Endothelial cell (in vitro differentiated cells): ENCODE data around the gene DNAJC13. TPM values are rescaled to one million over a fixed set of nuclear protein-coding genes. Genes with fewer than 3 reads are reported as not detected.
"Not testable (repeated sequence)": the region's sequence is repeated elsewhere in the genome, so short reads cannot be mapped to it uniquely, and the experiment has no call there.

Source experiments
- DNase-seq: peaks from one replicate; pipeline ENCODE4 v3.0.0; 2021; ENCODE audit warnings: low spot score
- H3K27ac Mint-ChIP-seq: one replicate; pipeline ENCODE4 v1.8.0; 2021; ENCODE audit warnings: mixed read lengths, inconsistent platforms; ENCODE audit not compliant: unreplicated experiment
- H3K27me3 Mint-ChIP-seq: one replicate; pipeline ENCODE4 v1.8.0; 2021; ENCODE audit warnings: mild to moderate bottlenecking, moderate library complexity, mixed read lengths, inconsistent platforms; ENCODE audit not compliant: unreplicated experiment
- H3K36me3 Mint-ChIP-seq: one replicate; pipeline ENCODE4 v1.8.0; 2021; ENCODE audit warnings: mild to moderate bottlenecking, low read depth, mixed read lengths, inconsistent platforms; ENCODE audit not compliant: unreplicated experiment
- H3K4me1 Mint-ChIP-seq: one replicate; pipeline ENCODE4 v1.8.0; 2021; ENCODE audit warnings: mild to moderate bottlenecking, mixed read lengths, inconsistent platforms; ENCODE audit not compliant: unreplicated experiment
- H3K4me3 Mint-ChIP-seq: one replicate; pipeline ENCODE4 v1.8.0; 2021; ENCODE audit warnings: mild to moderate bottlenecking, mixed read lengths, inconsistent platforms; ENCODE audit not compliant: unreplicated experiment
- H3K9me3 Mint-ChIP-seq: one replicate; pipeline ENCODE4 v1.8.0; 2021; ENCODE audit warnings: mixed read lengths, inconsistent platforms; ENCODE audit not compliant: unreplicated experiment
- total RNA-seq: library from RNA; stranded (reverse); fragmentation: NEBNext Ultra II Directional; extraction: Animal tissue kit (Norgen Biotek cat#: 25700); gene quantifications from one replicate; pipeline ENCODE4 v1.2.1, GENCODE V29; 2021; ENCODE audit not compliant: unreplicated experiment
- TF ChIP-seq, protein P1 (sequence below): fragments of 200-600 bp; sonication (generic); IDR thresholded peaks from one replicate; pipeline ENCODE4 v1.5.0; 2021; ENCODE audit warnings: antibody characterized with exemption; ENCODE audit not compliant: unreplicated experiment

The DNAJC13 gene
- total RNA-seq, 1 donor from 2014 or later, result 50.4 TPM

DNA sequence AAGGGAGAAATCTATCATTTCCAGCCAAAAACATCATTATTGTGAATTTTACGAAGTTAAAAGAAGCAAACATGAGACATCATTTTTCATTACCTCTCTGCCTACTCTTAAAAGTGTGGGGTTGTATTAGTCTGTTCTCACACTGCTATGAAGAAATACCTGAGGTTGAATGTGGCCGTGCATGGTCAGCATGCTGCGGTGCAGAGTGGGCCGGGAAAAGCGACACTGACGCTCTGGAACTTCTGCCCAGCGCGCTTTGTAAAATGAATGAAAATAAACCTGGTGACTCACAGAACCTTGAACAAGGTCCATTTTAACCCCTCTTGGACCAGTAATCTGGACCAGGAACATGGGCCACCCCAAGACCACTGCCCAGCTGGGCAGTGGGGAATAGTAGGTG lies 31.0 kb upstream of the DNAJC13 start:
- Mint-ChIP-seq H3K9me3 (no peaks in the 10 kb centered on the region), H3K4me3 (no peak overlapping the region), H3K27me3 (peaks cover 2% of the 10 kb centered on the region), H3K27ac (no peak overlapping the region), H3K36me3 (no peaks in the 10 kb centered on the region), H3K4me1 (no peaks in the 10 kb centered on the region)
- TF ChIP-seq, protein P1, sequence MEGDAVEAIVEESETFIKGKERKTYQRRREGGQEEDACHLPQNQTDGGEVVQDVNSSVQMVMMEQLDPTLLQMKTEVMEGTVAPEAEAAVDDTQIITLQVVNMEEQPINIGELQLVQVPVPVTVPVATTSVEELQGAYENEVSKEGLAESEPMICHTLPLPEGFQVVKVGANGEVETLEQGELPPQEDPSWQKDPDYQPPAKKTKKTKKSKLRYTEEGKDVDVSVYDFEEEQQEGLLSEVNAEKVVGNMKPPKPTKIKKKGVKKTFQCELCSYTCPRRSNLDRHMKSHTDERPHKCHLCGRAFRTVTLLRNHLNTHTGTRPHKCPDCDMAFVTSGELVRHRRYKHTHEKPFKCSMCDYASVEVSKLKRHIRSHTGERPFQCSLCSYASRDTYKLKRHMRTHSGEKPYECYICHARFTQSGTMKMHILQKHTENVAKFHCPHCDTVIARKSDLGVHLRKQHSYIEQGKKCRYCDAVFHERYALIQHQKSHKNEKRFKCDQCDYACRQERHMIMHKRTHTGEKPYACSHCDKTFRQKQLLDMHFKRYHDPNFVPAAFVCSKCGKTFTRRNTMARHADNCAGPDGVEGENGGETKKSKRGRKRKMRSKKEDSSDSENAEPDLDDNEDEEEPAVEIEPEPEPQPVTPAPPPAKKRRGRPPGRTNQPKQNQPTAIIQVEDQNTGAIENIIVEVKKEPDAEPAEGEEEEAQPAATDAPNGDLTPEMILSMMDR, result no peak
- no peak for DNase-seq

DNA sequence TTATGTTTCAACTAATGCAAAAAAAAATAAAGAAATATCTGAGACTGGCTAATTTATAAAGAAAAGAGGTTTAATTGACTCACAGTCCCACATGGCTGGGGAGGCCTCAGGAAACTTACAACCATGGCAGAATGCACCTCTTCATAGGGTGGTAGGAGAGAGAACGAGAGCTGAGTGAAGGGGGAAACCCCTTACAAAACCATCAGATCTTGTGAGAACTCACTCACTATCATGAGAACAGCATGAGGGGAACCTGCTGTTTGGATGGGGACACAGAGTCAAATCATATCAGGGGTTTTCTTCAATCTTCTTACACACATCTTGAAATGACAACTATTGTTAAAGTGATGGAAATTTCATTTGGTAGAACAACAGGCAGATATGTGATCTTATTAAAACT lies 24.6 kb upstream of the DNAJC13 start:
- H3K4me3 Mint-ChIP-seq, H3K4me1 Mint-ChIP-seq, H3K36me3 Mint-ChIP-seq: not testable (repeated sequence)

DNA sequence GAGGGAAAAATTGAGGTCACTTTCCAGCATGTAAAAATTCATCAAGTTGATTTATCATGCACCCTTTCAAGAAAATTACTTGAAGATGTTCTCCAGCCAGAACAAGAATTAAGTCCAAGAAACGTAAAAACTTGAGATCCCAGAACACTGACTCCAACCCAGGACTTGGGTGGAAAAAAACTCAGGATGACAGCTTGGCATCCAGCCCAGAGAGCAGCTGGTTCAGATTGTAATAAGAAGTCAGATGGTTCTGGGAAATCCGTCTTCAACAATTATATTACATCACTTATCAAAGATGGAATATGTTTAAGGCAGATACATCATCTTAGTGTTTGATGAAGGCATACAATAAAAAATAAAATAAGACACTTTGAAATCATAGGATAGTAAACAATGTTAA lies 23.0 kb upstream of the DNAJC13 start:
- no peak overlapping the region for H3K27ac Mint-ChIP-seq
- H3K36me3 Mint-ChIP-seq, result peaks cover 4% of the 10 kb centered on the region
- TF ChIP-seq, protein P1, result no peak
- no peak overlapping the region for H3K4me3 Mint-ChIP-seq
- H3K9me3 Mint-ChIP-seq, result no peaks in the 10 kb centered on the region
- H3K4me1 Mint-ChIP-seq, result no peaks in the 10 kb centered on the region
- DNase-seq, result no peak
- H3K27me3 Mint-ChIP-seq, result no peaks in the 10 kb centered on the region

More for the DNA sequence above, 24.6 kb upstream of the DNAJC13 start:
- DNase-seq, H3K9me3 Mint-ChIP-seq, H3K27ac Mint-ChIP-seq, H3K27me3 Mint-ChIP-seq: not testable (repeated sequence)

DNA sequence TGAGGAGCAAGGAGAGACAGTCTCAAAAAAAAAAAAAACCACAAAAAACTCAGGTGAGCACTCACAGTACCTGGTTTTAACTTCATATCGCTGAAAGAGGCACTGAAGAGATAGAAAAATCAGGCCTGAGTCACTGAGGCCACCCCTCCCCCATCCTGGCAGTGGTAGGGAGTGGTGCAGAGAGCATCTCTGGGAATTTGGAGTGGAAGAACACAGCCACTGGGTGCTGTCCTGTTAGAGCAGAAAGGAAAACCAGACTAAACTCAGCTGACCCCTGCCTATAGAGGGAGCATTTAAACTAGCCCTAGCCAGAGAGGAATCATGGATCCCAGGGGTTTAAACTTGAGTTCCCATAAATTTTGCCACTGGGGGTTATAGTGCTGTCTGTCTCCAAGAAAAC lies 22.2 kb upstream of the DNAJC13 start:
- no peak overlapping the region for H3K4me3 Mint-ChIP-seq

GRCh38 chr3:132396255-132396654 lies 21.0 kb upstream of the DNAJC13 start:
- Mint-ChIP-seq H3K4me1 (no peaks in the 10 kb centered on the region), H3K27ac (no peak overlapping the region), H3K36me3 (peaks cover 4% of the 10 kb centered on the region), H3K27me3 (no peaks in the 10 kb centered on the region), H3K4me3 (no peak overlapping the region), H3K9me3 (no peaks in the 10 kb centered on the region)
- TF ChIP-seq, protein P1, result no peak
- no peak for DNase-seq

More for the DNA sequence above, 22.2 kb upstream of the DNAJC13 start:
- Mint-ChIP-seq H3K36me3 (peaks cover 4% of the 10 kb centered on the region), H3K27me3 (no peaks in the 10 kb centered on the region), H3K27ac (no peak overlapping the region), H3K4me1 (no peaks in the 10 kb centered on the region), H3K9me3 (no peaks in the 10 kb centered on the region)
- no peak for DNase-seq
- TF ChIP-seq, protein P1, result no peak

DNA sequence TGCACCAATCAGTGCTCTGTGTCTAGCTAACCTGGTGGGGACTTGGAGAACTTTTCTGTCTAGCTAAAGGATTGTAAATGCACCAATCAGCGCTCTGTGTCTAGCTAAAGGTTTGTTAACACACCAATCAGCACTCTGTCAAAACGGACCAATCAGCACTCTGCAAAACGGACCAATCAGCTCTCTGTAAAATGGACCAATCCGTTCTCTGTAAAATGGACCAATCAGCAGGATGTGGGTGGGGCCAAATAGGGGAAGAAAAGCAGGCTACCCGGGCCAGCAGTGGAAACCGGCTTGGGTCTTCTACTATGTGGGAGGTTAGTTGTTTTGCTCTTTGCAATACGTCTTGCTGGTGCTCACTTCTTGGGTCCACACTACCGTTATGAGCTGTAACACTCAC lies 20.5 kb upstream of the DNAJC13 start:
- not testable (repeated sequence) for H3K4me1 Mint-ChIP-seq, H3K27ac Mint-ChIP-seq, H3K27me3 Mint-ChIP-seq, H3K36me3 Mint-ChIP-seq, H3K4me3 Mint-ChIP-seq, DNase-seq, H3K9me3 Mint-ChIP-seq
